ENCODE measurements around the gene DIPK1A.

The DIPK1A gene

DNA sequence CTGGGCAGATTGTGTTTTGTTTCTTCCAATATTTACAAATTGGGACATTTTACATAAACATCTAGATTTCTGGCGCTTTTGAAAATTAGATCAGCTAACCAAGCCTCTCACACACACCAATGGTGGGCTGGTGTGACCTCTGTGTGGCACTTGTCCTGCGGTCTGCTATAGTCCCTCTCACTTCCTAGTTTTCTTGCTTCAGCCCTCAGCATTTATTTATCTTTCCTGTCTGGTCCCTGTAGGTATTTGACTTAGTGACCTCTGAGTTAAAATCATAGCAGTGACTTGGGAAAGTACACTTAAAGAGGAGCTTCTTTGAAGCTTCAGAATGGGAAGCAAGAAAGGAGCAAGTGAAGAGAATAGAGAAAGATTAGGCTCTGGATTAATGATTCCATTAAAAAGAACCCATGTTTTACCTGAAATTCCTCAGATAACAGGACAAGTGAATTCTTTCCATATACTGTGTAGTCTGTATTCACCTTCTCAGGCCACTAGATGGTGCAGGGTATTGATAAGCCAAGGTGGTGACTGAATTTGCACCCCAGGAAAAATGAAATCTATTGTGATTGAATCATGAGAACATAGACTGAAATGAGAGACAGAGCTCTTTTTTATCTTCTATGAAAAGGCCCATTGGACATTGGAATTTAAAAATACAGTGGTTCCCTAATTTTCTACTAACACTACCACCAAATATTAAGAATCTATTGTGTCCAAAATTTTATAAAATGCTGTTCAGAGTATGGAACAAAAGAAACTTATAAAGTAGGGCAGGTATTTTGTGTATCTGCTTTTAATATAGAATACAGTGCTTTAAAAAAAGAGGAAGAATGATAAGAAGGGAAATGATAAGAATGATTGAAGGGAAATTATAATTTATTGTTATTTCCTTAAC lies 7.1 kb upstream of the DIPK1A start:
- H3K4me3 ChIP-seq (ENCODE audit: low read depth, low read length) = no peak overlapping the region
- TF ChIP-seq, protein P1, sequence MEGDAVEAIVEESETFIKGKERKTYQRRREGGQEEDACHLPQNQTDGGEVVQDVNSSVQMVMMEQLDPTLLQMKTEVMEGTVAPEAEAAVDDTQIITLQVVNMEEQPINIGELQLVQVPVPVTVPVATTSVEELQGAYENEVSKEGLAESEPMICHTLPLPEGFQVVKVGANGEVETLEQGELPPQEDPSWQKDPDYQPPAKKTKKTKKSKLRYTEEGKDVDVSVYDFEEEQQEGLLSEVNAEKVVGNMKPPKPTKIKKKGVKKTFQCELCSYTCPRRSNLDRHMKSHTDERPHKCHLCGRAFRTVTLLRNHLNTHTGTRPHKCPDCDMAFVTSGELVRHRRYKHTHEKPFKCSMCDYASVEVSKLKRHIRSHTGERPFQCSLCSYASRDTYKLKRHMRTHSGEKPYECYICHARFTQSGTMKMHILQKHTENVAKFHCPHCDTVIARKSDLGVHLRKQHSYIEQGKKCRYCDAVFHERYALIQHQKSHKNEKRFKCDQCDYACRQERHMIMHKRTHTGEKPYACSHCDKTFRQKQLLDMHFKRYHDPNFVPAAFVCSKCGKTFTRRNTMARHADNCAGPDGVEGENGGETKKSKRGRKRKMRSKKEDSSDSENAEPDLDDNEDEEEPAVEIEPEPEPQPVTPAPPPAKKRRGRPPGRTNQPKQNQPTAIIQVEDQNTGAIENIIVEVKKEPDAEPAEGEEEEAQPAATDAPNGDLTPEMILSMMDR (IDR thresholded peaks at IDR 0.05; ENCODE audit: low read depth, low read length) = peak; percentile 45; the same call in 1 of the 2 replicates

GRCh38 chr1:92964998-92965397 lies 3.7 kb upstream of the DIPK1A start:
- no peak overlapping the region for H3K4me3 ChIP-seq (ENCODE audit: low read depth, low read length)

GRCh38 chr1:92964316-92964715 lies 3.1 kb upstream of the DIPK1A start:
- H3K4me3 ChIP-seq (ENCODE audit: low read depth, low read length) = no peak overlapping the region
- TF ChIP-seq, protein P1 (IDR thresholded peaks at IDR 0.05; ENCODE audit: low read depth, low read length) = no peak

More at GRCh38 chr1:92964998-92965397, 3.7 kb upstream of the DIPK1A start:
- TF ChIP-seq, protein P1 (IDR thresholded peaks at IDR 0.05; ENCODE audit: low read depth, low read length) = no peak

DNA sequence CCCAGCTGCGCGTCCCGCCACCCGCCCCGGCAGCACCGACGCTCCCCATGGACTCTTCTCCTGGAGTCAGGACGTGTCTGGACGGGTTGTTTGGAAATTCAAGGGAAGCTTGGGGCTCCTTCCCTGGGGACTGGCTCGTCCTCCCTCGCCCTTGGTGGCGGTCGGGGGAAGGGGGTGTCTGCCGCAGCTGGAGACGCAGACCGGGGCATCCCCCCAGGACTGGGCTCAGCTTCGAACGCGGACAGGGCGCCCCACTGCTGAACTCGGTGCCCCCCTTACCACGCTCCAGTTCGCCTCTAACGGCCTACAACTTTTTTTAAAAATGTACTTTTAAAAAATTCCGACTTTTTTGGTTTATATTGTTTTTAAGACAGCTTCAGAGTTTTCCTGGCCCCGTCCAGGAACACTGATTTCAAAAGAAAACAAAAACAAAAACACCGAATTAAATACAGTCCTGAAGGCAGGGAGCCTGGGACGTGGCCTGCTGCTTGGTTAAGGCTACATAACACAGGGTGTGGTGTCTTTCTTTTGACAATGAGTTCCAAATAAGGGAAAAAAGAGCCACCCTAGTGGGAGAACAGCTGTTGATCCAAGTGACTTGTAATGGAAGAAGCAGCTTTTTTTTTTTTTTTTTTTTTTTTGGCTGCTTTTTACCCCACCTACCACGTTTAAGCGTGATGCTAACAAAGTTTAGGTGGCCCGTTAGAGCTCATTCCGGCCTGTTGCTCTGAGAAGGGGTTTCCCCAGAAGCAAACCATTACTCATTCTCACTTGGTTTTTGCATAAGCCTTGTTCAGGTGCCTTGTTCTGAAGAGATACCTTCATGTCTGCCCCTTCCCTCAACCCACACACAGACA lies 862 bp upstream of the DIPK1A start:
- TF ChIP-seq, protein P1 (IDR thresholded peaks at IDR 0.05; ENCODE audit: low read depth, low read length) = no peak
- H3K4me3 ChIP-seq (ENCODE audit: low read depth, low read length) = peak overlapping the region; percentile 80

DNA sequence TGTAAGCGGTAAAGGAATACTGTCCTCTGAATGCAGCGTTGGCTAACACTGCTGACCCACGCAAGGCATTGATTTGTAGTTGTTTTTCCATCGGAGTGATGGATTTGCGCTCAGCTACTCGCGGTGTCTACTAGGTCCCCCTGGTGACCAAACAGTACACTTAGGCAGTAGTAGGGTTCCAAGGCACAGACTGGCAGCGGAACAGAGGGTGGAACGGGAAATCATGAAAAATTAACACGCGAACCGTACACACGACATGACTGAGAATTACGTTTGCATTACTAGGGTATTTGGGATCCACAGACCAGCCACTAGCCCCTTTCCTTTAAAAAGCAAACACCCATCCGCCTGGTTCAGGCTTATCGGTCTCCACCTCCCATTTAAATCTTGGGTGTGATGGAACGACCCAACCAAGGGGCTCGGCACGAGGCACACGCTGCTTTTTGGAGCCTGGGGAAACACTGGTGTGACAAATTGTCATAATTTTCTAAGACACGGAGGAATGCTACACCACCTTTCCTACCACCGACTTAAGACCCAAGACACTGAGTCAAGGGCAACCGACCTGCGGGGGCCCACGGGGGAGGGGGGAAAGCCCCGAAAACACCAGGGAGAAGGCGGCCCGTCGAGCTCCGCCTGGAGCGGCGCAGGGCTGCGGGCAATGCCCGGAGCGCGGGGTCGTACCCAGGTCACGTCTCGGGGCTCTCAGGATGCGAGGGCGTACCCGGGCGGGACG lies 699 bp downstream of the DIPK1A start:
- peak overlapping the region; percentile 80 for H3K4me3 ChIP-seq (ENCODE audit: low read depth, low read length)
- TF ChIP-seq, protein P1 (IDR thresholded peaks at IDR 0.05; ENCODE audit: low read depth, low read length) = peak; percentile 46

- TF ChIP-seq, protein P1 (IDR thresholded peaks at IDR 0.05; ENCODE audit: low read depth, low read length) = no peak
- H3K4me3 ChIP-seq (ENCODE audit: low read depth, low read length) = no peak overlapping the region
Observed at GRCh38 chr1:92958203-92958970, 2.9 kb downstream of the DIPK1A start.
